Measurements from ENCODE around the gene ANK2.

DNA sequence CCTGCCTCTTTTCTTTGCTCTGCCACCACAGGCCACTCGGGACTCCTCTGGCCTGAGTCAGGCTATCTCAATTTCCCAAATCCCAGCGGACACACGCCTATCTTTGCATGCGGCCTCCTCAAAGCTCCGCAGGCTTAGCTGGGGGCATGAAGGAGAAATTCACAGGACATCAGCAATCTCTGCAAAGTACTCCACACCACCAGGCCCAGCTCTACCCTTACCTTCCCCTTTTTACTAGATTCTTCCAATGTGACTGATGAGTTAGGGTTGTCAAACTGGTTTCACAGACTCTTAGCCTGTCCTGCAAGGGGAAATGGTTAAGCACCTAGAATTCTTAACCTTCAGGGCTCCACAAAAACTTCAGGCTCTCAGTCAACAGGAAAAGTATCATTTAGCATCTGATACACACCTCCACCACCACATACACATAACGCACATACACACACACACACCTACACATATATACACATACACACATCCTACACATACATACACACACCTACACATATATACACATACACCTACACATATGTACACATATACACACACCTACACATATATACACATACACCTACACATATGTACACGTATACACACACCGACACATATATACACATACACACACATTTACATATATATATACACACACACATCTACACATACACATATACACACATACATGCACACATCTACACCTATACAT, 349.1 kb downstream of the ANK2 start:
- TF ChIP-seq, protein P1, sequence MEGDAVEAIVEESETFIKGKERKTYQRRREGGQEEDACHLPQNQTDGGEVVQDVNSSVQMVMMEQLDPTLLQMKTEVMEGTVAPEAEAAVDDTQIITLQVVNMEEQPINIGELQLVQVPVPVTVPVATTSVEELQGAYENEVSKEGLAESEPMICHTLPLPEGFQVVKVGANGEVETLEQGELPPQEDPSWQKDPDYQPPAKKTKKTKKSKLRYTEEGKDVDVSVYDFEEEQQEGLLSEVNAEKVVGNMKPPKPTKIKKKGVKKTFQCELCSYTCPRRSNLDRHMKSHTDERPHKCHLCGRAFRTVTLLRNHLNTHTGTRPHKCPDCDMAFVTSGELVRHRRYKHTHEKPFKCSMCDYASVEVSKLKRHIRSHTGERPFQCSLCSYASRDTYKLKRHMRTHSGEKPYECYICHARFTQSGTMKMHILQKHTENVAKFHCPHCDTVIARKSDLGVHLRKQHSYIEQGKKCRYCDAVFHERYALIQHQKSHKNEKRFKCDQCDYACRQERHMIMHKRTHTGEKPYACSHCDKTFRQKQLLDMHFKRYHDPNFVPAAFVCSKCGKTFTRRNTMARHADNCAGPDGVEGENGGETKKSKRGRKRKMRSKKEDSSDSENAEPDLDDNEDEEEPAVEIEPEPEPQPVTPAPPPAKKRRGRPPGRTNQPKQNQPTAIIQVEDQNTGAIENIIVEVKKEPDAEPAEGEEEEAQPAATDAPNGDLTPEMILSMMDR (IDR thresholded peaks at IDR 0.05; ENCODE audit: low read depth, low read length): no peak
- TF ChIP-seq POLR2A (IDR thresholded peaks at IDR 0.05; ENCODE audit: extremely low read depth, insufficient read length) (no peak), MYC (IDR thresholded peaks at IDR 0.05; ENCODE audit: low read depth, low read length) (no peak)
- TF ChIP-seq, protein P2, sequence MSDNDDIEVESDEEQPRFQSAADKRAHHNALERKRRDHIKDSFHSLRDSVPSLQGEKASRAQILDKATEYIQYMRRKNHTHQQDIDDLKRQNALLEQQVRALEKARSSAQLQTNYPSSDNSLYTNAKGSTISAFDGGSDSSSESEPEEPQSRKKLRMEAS (IDR thresholded peaks at IDR 0.05; ENCODE audit: low read depth, low read length): no peak
